ENCODE data around the gene CCDC149.

Gene CCDC149

GRCh38 chr4:24799196-24799543 is 113.7 kb downstream of the CCDC149 start:
- DNase-seq, result no peak

- DNase-seq, result no peak
These were observed 114.7 kb downstream of the CCDC149 start for GRCh38 chr4:24798036-24798610.

GRCh38 chr4:24796620-24797019 is 116.2 kb downstream of the CCDC149 start:
- no peak for DNase-seq

- DNase-seq, result no peak
These were observed 117.0 kb downstream of the CCDC149 start for GRCh38 chr4:24795666-24796381.

GRCh38 chr4:24794916-24795665 is 117.8 kb downstream of the CCDC149 start, which contains the start of gene SOD3:
Gene SOD3 (plus strand): TSS chr4:24795573. CDS start chr4:24799522, 3,949 bp downstream.
- no peak for DNase-seq

- no peak for DNase-seq
These were observed 118.4 kb downstream of the CCDC149 start for GRCh38 chr4:24794480-24794879.

- no peak for DNase-seq
These were observed 118.8 kb downstream of the CCDC149 start for GRCh38 chr4:24794051-24794450.

- DNase-seq, result no peak
These were observed 119.4 kb downstream of the CCDC149 start for GRCh38 chr4:24793219-24794005.

- DNase-seq, result no peak
These were observed 120.3 kb downstream of the CCDC149 start for GRCh38 chr4:24792552-24792951.

- no peak for DNase-seq
These were observed 121.8 kb downstream of the CCDC149 start for GRCh38 chr4:24791043-24791442.

- no peak for DNase-seq
These were observed 129.3 kb downstream of the CCDC149 start for GRCh38 chr4:24783506-24783905.

GRCh38 chr4:24781999-24782745 is 130.7 kb downstream of the CCDC149 start:
- no peak for DNase-seq

- no peak for DNase-seq
These were observed 131.8 kb downstream of the CCDC149 start for GRCh38 chr4:24780936-24781495.

- DNase-seq, result no peak
These were observed 134.2 kb downstream of the CCDC149 start for GRCh38 chr4:24778464-24779225.

GRCh38 chr4:24777536-24778463 is 135.0 kb downstream of the CCDC149 start:
- DNase-seq, result no peak

- no peak for DNase-seq
These were observed 137.1 kb downstream of the CCDC149 start for GRCh38 chr4:24775750-24776149.

GRCh38 chr4:24775032-24775605 is 137.7 kb downstream of the CCDC149 start:
- no peak for DNase-seq

- DNase-seq, result no peak
These were observed 138.4 kb downstream of the CCDC149 start for GRCh38 chr4:24774452-24774851.

- DNase-seq, result no peak
These were observed 139.9 kb downstream of the CCDC149 start for GRCh38 chr4:24772952-24773351.

Measured in CD4-positive, alpha-beta T cell treated with Interleukin-17A for 4 hours (primary cell).